ENCODE measurements around the gene SLC23A1.

DNA sequence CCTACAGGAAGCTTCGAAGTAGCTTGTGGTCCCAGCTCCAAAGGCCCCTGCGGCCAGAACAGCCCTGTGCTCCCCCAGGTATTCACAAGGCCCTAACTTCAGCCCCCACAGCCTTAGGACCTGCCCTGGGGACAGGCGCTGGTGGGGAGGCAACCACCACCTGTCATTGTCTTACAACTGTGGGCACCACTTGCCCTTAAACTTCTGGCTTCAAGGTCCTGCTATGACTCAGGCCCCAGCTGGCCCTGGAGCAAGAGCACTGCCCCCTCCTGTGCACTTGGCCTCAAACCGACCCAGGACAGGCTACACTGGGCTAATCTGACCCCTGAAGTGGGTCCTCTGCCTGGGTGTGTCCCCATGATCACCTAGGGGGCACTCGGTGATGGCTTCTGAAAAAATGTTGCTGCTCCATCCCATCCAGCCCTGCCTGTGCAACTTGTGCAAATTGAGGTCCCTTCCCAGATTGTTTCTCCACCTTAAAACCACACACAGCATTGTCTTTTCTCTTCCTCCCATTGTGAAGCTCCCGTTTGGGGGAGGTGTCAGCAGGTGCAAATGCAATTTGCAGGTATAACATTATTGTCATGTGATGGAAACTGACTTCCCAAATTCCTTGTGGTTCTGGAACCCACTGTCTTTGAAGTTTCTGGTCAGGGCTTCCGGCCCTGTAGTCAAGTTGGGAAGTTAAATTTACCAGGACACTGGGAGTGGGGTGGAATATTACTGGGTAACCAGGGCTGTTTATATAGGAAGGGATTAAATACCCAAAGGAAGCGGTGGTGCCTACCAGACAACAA lies 12.9 kb upstream of the SLC23A1 start:
- TF ChIP-seq, protein P1, sequence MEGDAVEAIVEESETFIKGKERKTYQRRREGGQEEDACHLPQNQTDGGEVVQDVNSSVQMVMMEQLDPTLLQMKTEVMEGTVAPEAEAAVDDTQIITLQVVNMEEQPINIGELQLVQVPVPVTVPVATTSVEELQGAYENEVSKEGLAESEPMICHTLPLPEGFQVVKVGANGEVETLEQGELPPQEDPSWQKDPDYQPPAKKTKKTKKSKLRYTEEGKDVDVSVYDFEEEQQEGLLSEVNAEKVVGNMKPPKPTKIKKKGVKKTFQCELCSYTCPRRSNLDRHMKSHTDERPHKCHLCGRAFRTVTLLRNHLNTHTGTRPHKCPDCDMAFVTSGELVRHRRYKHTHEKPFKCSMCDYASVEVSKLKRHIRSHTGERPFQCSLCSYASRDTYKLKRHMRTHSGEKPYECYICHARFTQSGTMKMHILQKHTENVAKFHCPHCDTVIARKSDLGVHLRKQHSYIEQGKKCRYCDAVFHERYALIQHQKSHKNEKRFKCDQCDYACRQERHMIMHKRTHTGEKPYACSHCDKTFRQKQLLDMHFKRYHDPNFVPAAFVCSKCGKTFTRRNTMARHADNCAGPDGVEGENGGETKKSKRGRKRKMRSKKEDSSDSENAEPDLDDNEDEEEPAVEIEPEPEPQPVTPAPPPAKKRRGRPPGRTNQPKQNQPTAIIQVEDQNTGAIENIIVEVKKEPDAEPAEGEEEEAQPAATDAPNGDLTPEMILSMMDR (conservative IDR thresholded peaks at IDR 0.05; ENCODE audit: low read length), result no peak
- TF ChIP-seq EZH2phosphoT487 (IDR thresholded peaks at IDR 0.05; ENCODE audit: borderline replicate concordance), result no peak

All from Loucy (cell line).